ENCODE measurements around the gene C10orf143. TPM values are rescaled to one million over a fixed set of nuclear protein-coding genes. Genes with fewer than 3 reads are reported as not detected.

The C10orf143 gene
- total RNA-seq, 1 donor from 2014 or later = 3.4 TPM

DNA sequence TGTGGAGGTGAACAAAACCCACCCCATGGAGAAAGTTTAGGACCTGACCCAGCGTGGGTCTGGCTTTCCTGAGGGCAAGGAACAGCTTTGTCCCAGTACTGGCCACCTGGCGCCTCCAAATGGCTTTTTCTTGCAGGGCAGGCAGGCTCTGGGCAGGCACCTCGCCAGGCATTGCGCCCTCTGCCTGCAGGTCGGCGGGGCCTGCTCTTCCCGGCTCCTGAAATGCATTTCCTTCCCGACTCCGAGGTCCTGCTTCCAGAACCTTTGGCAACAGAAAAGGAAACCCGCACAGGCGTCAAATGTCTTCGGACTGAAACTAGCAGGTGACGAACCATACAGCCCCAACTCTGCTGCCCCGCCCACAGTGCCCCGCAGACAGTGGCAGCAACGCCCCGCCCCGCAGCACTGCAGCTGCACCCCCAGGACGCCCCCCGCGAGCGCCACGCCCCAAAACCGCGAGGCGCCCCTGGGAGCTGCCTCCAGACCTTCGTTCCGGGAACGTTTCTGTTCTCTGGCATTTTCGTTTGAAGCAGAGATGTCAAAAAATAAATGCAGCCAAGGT lies 65.5 kb downstream of the C10orf143 start:
- no peak for ATAC-seq
- DNase-seq = peak; percentile 48
- no peaks in the 10 kb centered on the region for H3K36me3 ChIP-seq
- TF ChIP-seq, protein P1, sequence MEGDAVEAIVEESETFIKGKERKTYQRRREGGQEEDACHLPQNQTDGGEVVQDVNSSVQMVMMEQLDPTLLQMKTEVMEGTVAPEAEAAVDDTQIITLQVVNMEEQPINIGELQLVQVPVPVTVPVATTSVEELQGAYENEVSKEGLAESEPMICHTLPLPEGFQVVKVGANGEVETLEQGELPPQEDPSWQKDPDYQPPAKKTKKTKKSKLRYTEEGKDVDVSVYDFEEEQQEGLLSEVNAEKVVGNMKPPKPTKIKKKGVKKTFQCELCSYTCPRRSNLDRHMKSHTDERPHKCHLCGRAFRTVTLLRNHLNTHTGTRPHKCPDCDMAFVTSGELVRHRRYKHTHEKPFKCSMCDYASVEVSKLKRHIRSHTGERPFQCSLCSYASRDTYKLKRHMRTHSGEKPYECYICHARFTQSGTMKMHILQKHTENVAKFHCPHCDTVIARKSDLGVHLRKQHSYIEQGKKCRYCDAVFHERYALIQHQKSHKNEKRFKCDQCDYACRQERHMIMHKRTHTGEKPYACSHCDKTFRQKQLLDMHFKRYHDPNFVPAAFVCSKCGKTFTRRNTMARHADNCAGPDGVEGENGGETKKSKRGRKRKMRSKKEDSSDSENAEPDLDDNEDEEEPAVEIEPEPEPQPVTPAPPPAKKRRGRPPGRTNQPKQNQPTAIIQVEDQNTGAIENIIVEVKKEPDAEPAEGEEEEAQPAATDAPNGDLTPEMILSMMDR (IDR thresholded peaks at IDR 0.05) = no peak
- no peaks in the 10 kb centered on the region for H3K4me1 ChIP-seq
- H3K27ac ChIP-seq = no peak overlapping the region
- no peaks in the 10 kb centered on the region for H3K9me3 ChIP-seq
- H3K27me3 ChIP-seq = peaks cover 5% of the 10 kb centered on the region
- no peak overlapping the region for H3K4me3 ChIP-seq
- intact Hi-C loops (cut with DNase I) = no loop called here

DNA sequence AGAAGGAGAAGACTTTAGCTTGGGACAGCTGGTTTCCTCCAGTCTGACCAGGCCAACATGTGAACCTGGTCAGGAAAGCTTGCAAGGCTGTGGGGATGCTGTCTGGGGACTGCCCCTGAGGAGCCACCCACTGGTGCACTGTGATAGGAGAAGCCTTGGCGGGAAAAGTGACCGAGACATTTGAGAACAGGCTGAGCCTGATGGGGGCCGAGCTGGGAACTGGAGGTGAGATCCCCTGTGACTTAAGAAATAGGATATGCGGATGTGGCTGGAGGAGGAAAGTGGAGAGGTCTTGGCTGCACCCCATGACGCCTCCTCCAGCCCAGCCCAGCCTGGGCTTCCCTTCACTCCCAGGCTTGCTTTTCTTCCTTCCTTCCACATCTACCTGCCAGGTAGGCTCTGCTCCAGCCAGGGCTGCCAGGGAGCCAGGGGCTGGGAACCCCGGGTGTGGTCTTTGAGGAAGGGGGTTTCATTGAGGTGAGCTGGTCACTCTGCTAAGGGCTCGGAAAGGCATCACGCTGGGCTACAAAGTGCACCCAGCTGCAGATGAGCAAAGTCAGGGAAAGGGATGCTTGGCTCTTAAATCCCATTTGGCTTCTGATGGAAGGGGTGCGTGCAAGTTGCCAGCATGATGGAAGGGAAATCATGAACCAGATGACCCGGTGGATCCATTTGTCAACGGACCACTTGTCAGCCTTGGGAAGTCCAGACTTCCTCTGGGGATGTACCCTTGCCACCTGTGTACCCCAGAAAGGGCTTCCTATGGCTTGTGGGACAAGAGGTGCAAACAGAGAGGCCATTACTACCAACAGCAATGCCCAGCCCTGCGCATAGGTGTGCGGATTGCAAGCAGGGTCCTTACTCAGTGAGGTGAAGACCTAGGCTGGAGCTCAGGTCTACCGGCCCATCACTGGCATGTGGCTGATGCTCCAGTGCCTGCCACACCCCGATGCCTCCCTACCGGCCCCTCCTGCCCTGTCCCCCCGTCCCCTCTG lies 66.3 kb downstream of the C10orf143 start:
- H3K4me1 ChIP-seq = no peaks in the 10 kb centered on the region
- H3K36me3 ChIP-seq = no peaks in the 10 kb centered on the region
- no peak overlapping the region for H3K27ac ChIP-seq
- H3K9me3 ChIP-seq = no peaks in the 10 kb centered on the region
- DNase-seq (peak; percentile 38), ATAC-seq (no peak)
- H3K4me3 ChIP-seq = no peak overlapping the region
- TF ChIP-seq, protein P1 (IDR thresholded peaks at IDR 0.05) = no peak
- intact Hi-C loops (cut with DNase I) = no loop called here
- peaks cover 5% of the 10 kb centered on the region for H3K27me3 ChIP-seq

DNA sequence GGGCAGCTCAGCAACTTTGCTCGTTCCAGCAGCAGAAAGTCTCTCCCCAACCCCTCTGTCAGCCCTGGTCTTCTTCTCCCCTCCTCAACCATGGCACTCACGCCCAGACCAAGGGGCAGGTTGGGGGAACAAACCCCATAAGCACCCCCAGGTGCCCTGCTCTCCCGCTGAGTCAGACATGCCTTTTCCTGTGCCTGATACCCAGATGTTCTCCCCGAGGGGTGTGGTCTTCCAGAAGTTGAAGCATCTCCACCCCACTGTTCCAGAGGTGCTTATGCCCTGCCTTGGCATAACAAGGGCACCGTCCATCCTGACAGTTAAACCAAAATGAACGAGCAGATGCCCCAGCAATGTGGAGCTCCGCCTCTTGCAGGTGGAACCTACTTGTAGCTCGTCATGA lies 67.1 kb downstream of the C10orf143 start:
- peaks cover 5% of the 10 kb centered on the region for H3K27me3 ChIP-seq
- H3K27ac ChIP-seq = no peak overlapping the region
- H3K4me3 ChIP-seq = no peak overlapping the region
- intact Hi-C loops (cut with DNase I) = no loop called here
- no peak for ATAC-seq
- H3K4me1 ChIP-seq = no peaks in the 10 kb centered on the region
- TF ChIP-seq, protein P1 (IDR thresholded peaks at IDR 0.05) = no peak
- H3K9me3 ChIP-seq = no peaks in the 10 kb centered on the region
- no peaks in the 10 kb centered on the region for H3K36me3 ChIP-seq
- DNase-seq = peak; percentile 37

DNA sequence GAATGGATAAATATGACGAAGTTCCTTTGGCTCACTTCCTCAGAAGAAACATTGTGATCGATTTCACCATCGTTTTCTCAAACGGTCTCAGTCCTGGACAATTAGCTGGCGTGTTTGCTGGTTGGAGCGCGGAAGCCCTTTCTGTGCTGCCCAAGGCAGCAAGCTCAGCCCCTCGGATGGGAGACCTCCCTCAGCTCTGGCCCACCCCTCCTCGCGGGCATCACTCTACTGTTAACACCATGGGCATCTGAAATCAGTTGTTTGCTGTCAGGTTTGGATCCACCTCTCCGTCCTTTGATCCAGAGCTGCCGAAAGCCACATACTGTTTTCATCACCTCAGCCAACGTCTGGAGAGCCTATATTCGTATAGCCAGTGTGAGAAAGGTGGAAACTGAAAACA lies 68.2 kb downstream of the C10orf143 start:
- Histone ChIP-seq H3K9me3 (no peaks in the 10 kb centered on the region), H3K27ac (no peak overlapping the region), H3K36me3 (no peaks in the 10 kb centered on the region), H3K27me3 (peaks cover 5% of the 10 kb centered on the region), H3K4me1 (no peaks in the 10 kb centered on the region), H3K4me3 (no peak overlapping the region)
- DNase-seq (peak; percentile 23), ATAC-seq (no peak)
- intact Hi-C loops (cut with DNase I) = no loop called here
- TF ChIP-seq, protein P1 (IDR thresholded peaks at IDR 0.05) = no peak

DNA sequence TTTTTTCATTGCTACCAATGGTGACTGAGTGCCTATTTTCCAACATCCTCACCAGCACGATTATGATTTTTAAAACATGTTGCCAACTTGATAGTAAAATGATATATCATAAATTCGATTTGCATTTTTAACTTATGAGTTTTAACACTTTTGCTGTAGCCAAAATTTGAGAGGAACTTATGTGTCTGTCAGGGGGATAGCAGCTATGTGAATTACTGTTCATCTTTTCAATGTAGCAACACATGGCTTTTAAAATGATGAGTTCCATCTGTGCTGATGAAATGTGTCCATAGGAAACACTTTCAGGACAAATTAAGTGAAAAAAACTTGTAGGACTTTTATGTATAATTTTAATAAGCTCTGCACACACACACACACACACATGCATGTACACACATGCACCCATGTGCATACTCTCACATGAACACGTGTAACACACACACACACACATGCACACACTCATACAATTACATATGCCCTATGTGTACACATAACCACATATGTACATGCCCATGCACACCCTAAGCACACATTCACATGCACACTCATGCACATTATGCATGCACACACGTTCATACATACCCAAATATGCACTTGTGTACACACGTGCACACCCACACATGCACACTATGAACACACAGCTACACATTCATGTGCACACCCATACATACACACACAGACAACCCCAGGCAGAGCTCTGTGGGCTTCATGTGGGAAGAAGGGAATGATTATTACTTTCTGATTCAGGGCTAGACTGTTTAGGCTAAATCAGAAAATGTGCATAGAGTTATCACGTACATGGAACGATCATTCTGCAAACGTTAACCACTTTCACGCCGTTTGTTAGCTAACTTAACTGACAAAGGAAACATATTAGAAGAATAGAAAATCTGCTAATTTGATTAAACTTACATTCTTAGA lies 68.9 kb downstream of the C10orf143 start:
- Histone ChIP-seq H3K4me3 (no peak overlapping the region), H3K4me1 (no peaks in the 10 kb centered on the region), H3K27me3 (peaks cover 5% of the 10 kb centered on the region), H3K27ac (no peak overlapping the region), H3K9me3 (no peaks in the 10 kb centered on the region), H3K36me3 (no peaks in the 10 kb centered on the region)
- intact Hi-C loops (cut with DNase I) = no loop called here
- TF ChIP-seq, protein P1 (IDR thresholded peaks at IDR 0.05) = no peak
- DNase-seq = no peak
- ATAC-seq = no peak
